ENCODE results near the gene TEKTIP1. TPM values are rescaled to one million over a fixed set of nuclear protein-coding genes. Genes with fewer than 3 reads are reported as not detected.

The TEKTIP1 gene
- 1 to 10 TPM in 2 of 4 donors, not detected in 2; 2.5 to 5.2 TPM for total RNA-seq

GRCh38 chr19:3538965-3539755 is at the start of gene TEKTIP1:
TEKTIP1 (plus strand) TSS chr19:3539174; CDS start chr19:3539178, 4 bp downstream.
- TF ChIP-seq EP300 (IDR thresholded peaks at IDR 0.05; ENCODE audit: low read depth) = no peak
- TF ChIP-seq POLR2A (IDR thresholded peaks at IDR 0.05) = no peak
- TF ChIP-seq POLR2AphosphoS5 (IDR thresholded peaks at IDR 0.05) = no peak
- TF ChIP-seq, protein P1, sequence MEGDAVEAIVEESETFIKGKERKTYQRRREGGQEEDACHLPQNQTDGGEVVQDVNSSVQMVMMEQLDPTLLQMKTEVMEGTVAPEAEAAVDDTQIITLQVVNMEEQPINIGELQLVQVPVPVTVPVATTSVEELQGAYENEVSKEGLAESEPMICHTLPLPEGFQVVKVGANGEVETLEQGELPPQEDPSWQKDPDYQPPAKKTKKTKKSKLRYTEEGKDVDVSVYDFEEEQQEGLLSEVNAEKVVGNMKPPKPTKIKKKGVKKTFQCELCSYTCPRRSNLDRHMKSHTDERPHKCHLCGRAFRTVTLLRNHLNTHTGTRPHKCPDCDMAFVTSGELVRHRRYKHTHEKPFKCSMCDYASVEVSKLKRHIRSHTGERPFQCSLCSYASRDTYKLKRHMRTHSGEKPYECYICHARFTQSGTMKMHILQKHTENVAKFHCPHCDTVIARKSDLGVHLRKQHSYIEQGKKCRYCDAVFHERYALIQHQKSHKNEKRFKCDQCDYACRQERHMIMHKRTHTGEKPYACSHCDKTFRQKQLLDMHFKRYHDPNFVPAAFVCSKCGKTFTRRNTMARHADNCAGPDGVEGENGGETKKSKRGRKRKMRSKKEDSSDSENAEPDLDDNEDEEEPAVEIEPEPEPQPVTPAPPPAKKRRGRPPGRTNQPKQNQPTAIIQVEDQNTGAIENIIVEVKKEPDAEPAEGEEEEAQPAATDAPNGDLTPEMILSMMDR (IDR thresholded peaks at IDR 0.05) = no peak
- H3K27me3 ChIP-seq = no peaks in the 10 kb centered on the region
- peaks cover 0 to 13% (median 0%) of the 10 kb centered on the region in 4 donors for H3K36me3 ChIP-seq
- intact Hi-C loops (cut with DNase I; ENCODE audit: low total_unique reads) = no loop called here
- in situ Hi-C loops (cut with MboI; ENCODE audit: low pct_ligation_motif_present in 1 of 4, low pct_unique_long_range_greater_than_20kb in 1 of 4, low sequenced_read_pairs in 3 of 4) = no loop called here
- H3K27ac ChIP-seq = no peak within 1 kb of the TSS
- WGBS, 2 donors (ENCODE audit: low coverage in 1 of 2) = 63 to 95% methylated on average over 7 to 24 of the region's 28 CpGs
- DNase-seq = no peak
- H3K4me3 ChIP-seq = no peak within 1 kb of the TSS
- H3K4me1 ChIP-seq = no peaks in the 10 kb centered on the region
- H3K9me3 ChIP-seq = no peaks in the 10 kb centered on the region

DNA sequence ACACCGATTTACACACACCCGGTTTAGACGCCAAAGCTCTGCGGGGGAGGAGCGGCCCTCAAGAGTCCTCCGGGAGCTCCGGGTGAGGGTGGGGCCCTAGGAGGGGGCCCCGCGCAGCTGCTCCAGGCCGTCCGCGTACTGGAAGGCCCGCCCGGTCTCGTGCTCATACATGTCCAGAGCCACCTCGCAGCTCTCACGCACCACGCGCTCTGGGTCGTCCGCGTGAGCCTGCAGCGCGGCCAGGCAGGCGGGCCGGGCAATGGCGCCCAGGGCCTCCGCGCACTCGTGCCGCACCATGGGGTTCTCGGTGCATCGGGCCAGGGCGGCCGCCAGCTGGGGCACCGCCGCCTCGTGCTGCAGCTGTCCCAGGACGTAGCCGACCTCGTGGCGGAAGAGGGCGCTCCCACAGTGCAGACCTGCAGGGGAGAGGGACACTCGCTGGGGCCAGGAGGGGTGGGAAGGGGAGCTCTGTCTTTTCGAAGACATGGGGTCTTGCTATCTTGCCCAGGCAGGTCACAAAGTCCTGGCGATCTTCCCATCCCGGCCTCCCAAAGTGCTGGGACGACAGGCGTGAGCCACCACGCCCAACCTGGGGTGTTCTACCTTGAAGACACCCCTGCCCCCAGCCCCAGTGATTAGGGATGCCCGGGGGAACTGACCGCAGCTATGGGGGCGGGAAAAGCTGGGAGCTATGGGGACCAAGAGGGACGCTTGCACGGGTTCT is 47.4 kb upstream of the TEKTIP1 start:
- Histone ChIP-seq H3K27ac (no peak overlapping the region), H3K4me1 (no peaks in the 10 kb centered on the region), H3K27me3 (no peaks in the 10 kb centered on the region), H3K36me3 (peaks cover 0 to 21% (median 7%) of the 10 kb centered on the region in 4 donors), H3K9me3 (no peaks in the 10 kb centered on the region), H3K4me3 (no peak overlapping the region)
- 96% methylated on average over 28 of the region's 55 CpGs; no CpG with 5 or more reads in 1 of the 2 donors for WGBS, 2 donors (ENCODE audit: low coverage in 1 of 2)
- TF ChIP-seq, protein P1 (IDR thresholded peaks at IDR 0.05) = no peak
- TF ChIP-seq POLR2AphosphoS5 (IDR thresholded peaks at IDR 0.05) (no peak), POLR2A (IDR thresholded peaks at IDR 0.05) (no peak), EP300 (IDR thresholded peaks at IDR 0.05; ENCODE audit: low read depth) (no peak)
- in situ Hi-C loops (cut with MboI; ENCODE audit: low pct_ligation_motif_present in 1 of 4, low pct_unique_long_range_greater_than_20kb in 1 of 4, low sequenced_read_pairs in 3 of 4) (no loop called here), intact Hi-C loops (cut with DNase I; ENCODE audit: low total_unique reads) (no loop called here)
- DNase-seq = no peak

GRCh38 chr19:3492131-3492839 is 46.7 kb upstream of the TEKTIP1 start:
- no peaks in the 10 kb centered on the region for H3K9me3 ChIP-seq
- DNase-seq = no peak
- WGBS, 2 donors (ENCODE audit: low coverage in 1 of 2) = 96% methylated on average over 34 of the region's 45 CpGs; no CpG with 5 or more reads in 1 of the 2 donors
- H3K27ac ChIP-seq = no peak overlapping the region
- no peaks in the 10 kb centered on the region for H3K27me3 ChIP-seq
- TF ChIP-seq EP300 (IDR thresholded peaks at IDR 0.05; ENCODE audit: low read depth) = no peak
- TF ChIP-seq POLR2AphosphoS5 (IDR thresholded peaks at IDR 0.05) = no peak
- TF ChIP-seq, protein P1 (IDR thresholded peaks at IDR 0.05) = no peak
- no peak for TF ChIP-seq POLR2A (IDR thresholded peaks at IDR 0.05)
- intact Hi-C loops (cut with DNase I; ENCODE audit: low total_unique reads) = no loop called here
- H3K4me3 ChIP-seq = no peak overlapping the region
- in situ Hi-C loops (cut with MboI; ENCODE audit: low pct_ligation_motif_present in 1 of 4, low pct_unique_long_range_greater_than_20kb in 1 of 4, low sequenced_read_pairs in 3 of 4) = no loop called here
- peaks cover 0 to 21% (median 7%) of the 10 kb centered on the region in 4 donors for H3K36me3 ChIP-seq
- H3K4me1 ChIP-seq = no peaks in the 10 kb centered on the region

GRCh38 chr19:3492919-3493318 is 46.1 kb upstream of the TEKTIP1 start:
- in situ Hi-C loops (cut with MboI; ENCODE audit: low pct_ligation_motif_present in 1 of 4, low pct_unique_long_range_greater_than_20kb in 1 of 4, low sequenced_read_pairs in 3 of 4) = no loop called here
- Histone ChIP-seq H3K4me3 (no peak overlapping the region), H3K9me3 (no peaks in the 10 kb centered on the region), H3K36me3 (peaks cover 0 to 21% (median 7%) of the 10 kb centered on the region in 4 donors), H3K27me3 (no peaks in the 10 kb centered on the region), H3K4me1 (no peaks in the 10 kb centered on the region), H3K27ac (no peak overlapping the region)
- no peak for DNase-seq
- intact Hi-C loops (cut with DNase I; ENCODE audit: low total_unique reads) = no loop called here
- WGBS, 2 donors (ENCODE audit: low coverage in 1 of 2) = 94% methylated on average over 13 to 16 of the region's 16 CpGs
- TF ChIP-seq POLR2A (IDR thresholded peaks at IDR 0.05) = no peak
- TF ChIP-seq POLR2AphosphoS5 (IDR thresholded peaks at IDR 0.05) = no peak
- TF ChIP-seq, protein P1 (IDR thresholded peaks at IDR 0.05) = no peak
- TF ChIP-seq EP300 (IDR thresholded peaks at IDR 0.05; ENCODE audit: low read depth) = no peak
